Right renal pelvis (tissue), 4 donors: ENCODE results near the gene MEOX1. TPM values are rescaled to one million over a fixed set of nuclear protein-coding genes. Genes with fewer than 3 reads are reported as not detected.

Experiments used
- DNase-seq, 4 donors: peaks; one replicate each; pipeline ENCODE4 v3.0.0-alpha.2; 2013; ENCODE audit warnings: low read depth in 4 of 4, low spot score in 3 of 4, missing footprints in 1 of 4
- polyA plus RNA-seq, 4 donors: library from polyadenylated mRNA; unstranded; fragments of 120-200 nt; gene quantifications; one replicate each; pipeline ENCODE4 v1.2.1, GENCODE V29; 2013; ENCODE audit not compliant: insufficient read length in 4 of 4

MEOX1 gene
- polyA plus RNA-seq, 4 donors = 7.1 to 15.1 (median 13.2) TPM

DNA sequence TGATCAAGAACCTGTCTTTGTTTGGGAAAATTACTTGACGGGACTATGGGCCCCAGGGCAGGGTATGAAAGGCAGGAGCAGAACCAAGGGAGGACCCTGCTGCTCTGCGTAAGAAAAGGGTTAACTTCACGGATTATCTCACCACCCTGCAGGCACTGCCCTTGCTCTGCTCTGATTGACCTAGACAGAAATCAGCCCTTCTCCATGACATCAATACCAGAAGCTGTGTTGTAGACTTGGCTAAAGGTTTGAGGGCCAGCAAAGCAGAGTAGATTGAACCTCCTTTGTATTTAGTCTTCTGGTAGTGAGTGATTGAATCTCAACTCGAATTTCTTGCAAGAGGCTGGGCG is 62.7 kb downstream of the MEOX1 start:
- DNase-seq = no peak

GRCh38 chr17:43598357-43599045 is 63.2 kb downstream of the MEOX1 start:
- DNase-seq = no peak

DNA sequence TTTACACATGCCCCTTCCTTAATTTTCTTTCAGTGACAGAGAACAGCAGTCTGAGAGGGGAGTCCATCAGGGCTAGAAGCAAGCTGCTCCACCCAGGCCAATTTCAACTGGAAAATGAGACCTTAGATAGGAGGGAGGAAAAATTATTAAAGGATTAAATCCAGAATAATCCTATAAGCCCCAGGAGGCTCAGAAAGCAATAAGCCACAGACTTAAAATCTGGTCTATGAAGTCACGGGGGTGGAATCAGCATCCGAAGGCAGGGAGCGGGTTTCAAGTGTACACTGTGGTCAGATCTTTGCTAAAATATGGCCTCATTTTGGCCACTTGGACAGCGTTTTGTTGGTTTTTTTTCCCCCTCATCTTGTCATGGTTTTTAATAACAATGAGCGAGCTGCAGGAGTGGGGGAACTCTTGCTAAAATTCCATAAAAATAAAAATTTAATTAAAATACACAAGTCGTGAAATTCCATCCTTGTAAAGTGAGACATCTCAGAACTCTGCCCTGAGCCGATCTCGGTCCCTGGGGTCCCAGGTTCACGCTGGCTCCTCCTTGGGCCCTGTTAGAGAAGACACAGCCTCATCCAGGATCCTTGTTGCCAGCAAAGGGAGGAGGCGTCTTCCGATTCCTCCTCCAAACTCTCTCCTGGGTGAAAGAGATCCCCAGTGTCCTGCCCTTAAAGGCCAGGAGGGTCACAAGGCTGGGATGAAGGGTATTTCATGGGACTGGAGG is 63.9 kb downstream of the MEOX1 start:
- DNase-seq = no peak

- DNase-seq = no peak
Measured at GRCh38 chr17:43595466-43595865, 66.3 kb downstream of the MEOX1 start.

DNA sequence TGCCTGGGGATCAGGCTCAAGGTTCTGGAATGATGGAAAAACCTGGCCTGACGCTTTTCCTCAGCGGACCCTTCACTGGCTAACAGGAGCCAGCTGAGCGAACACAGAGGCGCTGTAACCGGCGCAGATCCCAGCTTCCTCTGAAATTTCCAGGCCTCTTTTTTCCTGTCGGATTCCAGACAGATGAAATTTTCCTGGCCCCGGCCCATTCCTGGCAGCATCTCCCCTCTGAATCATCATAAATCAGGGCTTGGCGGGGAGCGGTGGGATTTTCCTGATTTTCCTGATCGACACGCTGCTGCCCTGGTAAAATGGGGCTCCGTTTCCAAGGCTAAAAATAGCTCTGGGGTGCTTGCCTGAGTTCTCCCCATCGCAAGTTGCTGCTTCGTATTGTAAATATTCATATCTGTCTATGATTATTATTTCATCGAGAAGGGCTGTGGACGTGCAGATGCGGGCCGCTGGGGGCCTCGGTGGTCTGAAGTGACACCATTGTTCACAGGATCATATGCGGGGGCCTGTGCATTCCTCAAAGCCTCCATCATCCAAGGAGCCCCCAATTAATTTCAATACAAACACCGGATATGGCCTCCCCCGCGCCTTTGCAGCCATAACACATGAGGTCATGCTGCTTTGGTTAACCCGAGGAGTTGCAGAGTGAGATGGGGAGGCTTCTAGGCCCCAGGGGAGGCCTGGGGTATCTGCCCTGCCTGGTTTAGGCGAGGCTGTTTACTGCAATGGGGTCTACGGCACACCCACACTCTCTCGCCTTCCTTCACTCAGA is 69.8 kb downstream of the MEOX1 start:
- peak in 1 of 4 donors; percentile 49 for DNase-seq

DNA sequence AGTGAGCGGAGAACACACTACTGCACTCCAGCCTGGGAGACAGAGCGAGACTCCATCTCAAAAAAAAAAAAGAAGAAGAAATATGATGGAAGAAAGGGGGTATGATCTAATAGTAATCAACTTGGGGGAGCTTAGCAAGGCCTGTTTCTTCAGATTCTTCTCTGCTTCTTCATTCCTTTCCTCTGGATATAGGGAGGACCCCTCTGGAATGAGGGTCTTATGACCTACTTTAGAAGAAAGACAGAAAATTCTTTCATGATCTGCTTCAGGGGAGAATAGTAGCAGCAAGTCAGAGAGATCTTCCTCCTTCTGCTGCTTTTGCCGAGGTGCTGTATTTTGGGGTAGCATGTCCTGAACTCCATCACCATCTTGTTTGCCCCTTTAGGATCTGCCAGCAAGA is 70.7 kb downstream of the MEOX1 start:
- DNase-seq = no peak

Other genes with a start within 250 kb of the MEOX1 start
- gene DHX8, start 177.9 kb downstream of the MEOX1 start, polyA plus RNA-seq = 10 to 100 TPM; 39.7 to 47.2 (median 44.6) TPM
- 10 to 100 TPM; 32.7 to 41.2 (median 37.2) TPM for gene ETV4, start 115.6 kb downstream of the MEOX1 start, polyA plus RNA-seq
- 10 to 100 TPM; 54.7 to 79.6 (median 62.8) TPM for gene SOST, start 96.9 kb upstream of the MEOX1 start, polyA plus RNA-seq
- 10 to 100 TPM; 60.3 to 62.1 (median 61.6) TPM for gene DUSP3, start 117.1 kb upstream of the MEOX1 start, polyA plus RNA-seq
- under 1 TPM in 1 of 4 donors, not detected in 3; 0.06 TPM for gene CFAP97D1, start 118.5 kb upstream of the MEOX1 start, polyA plus RNA-seq
- 1 to 10 TPM; 6.1 to 8.5 (median 7.6) TPM for gene MPP3, start 171.2 kb upstream of the MEOX1 start, polyA plus RNA-seq
- 1 to 10 TPM in 1 of 4 donors, under 1 TPM in 3; 0.98 to 1.5 (median 0.99) TPM for gene CD300LG, start 185.3 kb upstream of the MEOX1 start, polyA plus RNA-seq
- gene MPP2, start 245.6 kb upstream of the MEOX1 start, polyA plus RNA-seq = 1 to 10 TPM; 5.7 to 7.5 (median 5.9) TPM